Tibial artery (tissue), 4 donors: ENCODE measurements around the gene CORO1C.

Source experiments
- DNase-seq, 2 donors: peaks; one replicate each; pipeline ENCODE4 v3.0.0-alpha.2; 2019
- H3K27ac ChIP-seq, 2 donors: fragments of 200-600 bp; sonication (generic) in 1 of 2; 1 replicate in 1 of 2; 2 replicates in 1 of 2; pipeline ENCODE4 v1.5.1; 2018 to 2019; ENCODE audit warnings: mild to moderate bottlenecking in 1 of 2
- H3K27me3 ChIP-seq, 2 donors: fragments of 200-600 bp; sonication (generic) in 1 of 2; one replicate each; pipeline versions ENCODE4 v1.5.1 to v1.6.0; 2016 to 2019
- H3K36me3 ChIP-seq, 3 donors: fragments of 200-600 bp; sonication (generic) in 2 of 3; one replicate each; pipeline ENCODE4 v1.5.1; 2016 to 2019; ENCODE audit warnings: mild to moderate bottlenecking in 2 of 3
- H3K4me1 ChIP-seq, 4 donors: fragments of 200-600 bp; sonication (generic) in 2 of 4; 1 replicate in 3 of 4; 2 replicates in 1 of 4; pipeline ENCODE4 v1.5.1; 2016 to 2019
- H3K4me3 ChIP-seq, 2 donors: fragments of 200-600 bp; sonication (generic) in 1 of 2; 1 replicate in 1 of 2; 2 replicates in 1 of 2; pipeline ENCODE4 v1.5.1; 2018 to 2019; ENCODE audit warnings: mild to moderate bottlenecking in 2 of 2
- H3K9me3 ChIP-seq, 3 donors: fragments of 200-600 bp; sonication (generic) in 1 of 3; one replicate each; pipeline ENCODE4 v1.5.1; 2016 to 2019
- CTCF ChIP-seq, 2 experiments: fragments of 200-600 bp in 1 of 2; fragments of 450-650 bp in 1 of 2; IDR thresholded peaks; one replicate each; pipeline ENCODE4 v1.5.1; 2017 to 2019; ENCODE audit warnings: antibody characterized with exemption in 2 of 2, mild to moderate bottlenecking in 1 of 2, moderate library complexity in 1 of 2
- intact Hi-C: fragments of 100-400 bp; cut with DNase I; formaldehyde crosslinking; loops from one replicate; pipeline ENCODE4 v1.15.0; 2023; ENCODE audit warnings: low total_unique reads

The CORO1C gene

GRCh38 chr12:108668063-108668462 is 63.3 kb downstream of the CORO1C start:
- H3K9me3 ChIP-seq = no peaks in the 10 kb centered on the region
- H3K4me3 ChIP-seq = peak overlapping the region in 1 of 2 donors; percentile 2
- H3K36me3 ChIP-seq = no peaks in the 10 kb centered on the region
- intact Hi-C loops = loop anchor here (5.0 kb wide), 1 partner anchor 64 kb away; the partner anchor contains the start of gene CORO1C
- no peak for DNase-seq
- H3K4me1 ChIP-seq = peaks cover 6 to 80% (median 57%) of the 10 kb centered on the region in 4 donors
- peak overlapping the region; percentile 73 to 77 for H3K27ac ChIP-seq
- no peaks in the 10 kb centered on the region for H3K27me3 ChIP-seq
- no peak for TF ChIP-seq CTCF (IDR thresholded peaks at IDR 0.05)

- Histone ChIP-seq H3K27ac (peak overlapping the region; percentile 73 to 77), H3K36me3 (no peaks in the 10 kb centered on the region), H3K4me3 (no peak overlapping the region), H3K9me3 (no peaks in the 10 kb centered on the region), H3K4me1 (peaks cover 6 to 83% (median 57%) of the 10 kb centered on the region in 4 donors), H3K27me3 (no peaks in the 10 kb centered on the region)
- intact Hi-C loops = loop anchor here (5.0 kb wide), 1 partner anchor 65 kb away; the partner anchor contains the start of gene CORO1C
- TF ChIP-seq CTCF (IDR thresholded peaks at IDR 0.05) = no peak
- no peak for DNase-seq
Observed at GRCh38 chr12:108667349-108667748, 64.0 kb downstream of the CORO1C start.

- H3K4me3 ChIP-seq = no peak overlapping the region
- H3K27me3 ChIP-seq = no peaks in the 10 kb centered on the region
- no peaks in the 10 kb centered on the region for H3K9me3 ChIP-seq
- peak overlapping the region; percentile 73 to 77 for H3K27ac ChIP-seq
- H3K36me3 ChIP-seq = peaks cover 0 to 6% (median 6%) of the 10 kb centered on the region in 3 donors
- DNase-seq = peak in 1 of 2 donors; percentile 62
- intact Hi-C loops = loop anchor here (5.0 kb wide), 1 partner anchor 66 kb away; the partner anchor contains the start of gene CORO1C
- H3K4me1 ChIP-seq = peaks cover 6 to 83% (median 57%) of the 10 kb centered on the region in 4 donors
- TF ChIP-seq CTCF (IDR thresholded peaks at IDR 0.05) = no peak
Observed at GRCh38 chr12:108666401-108666881, 64.9 kb downstream of the CORO1C start.

GRCh38 chr12:108665608-108666202 is 65.6 kb downstream of the CORO1C start:
- Histone ChIP-seq H3K36me3 (peaks cover 0 to 8% (median 8%) of the 10 kb centered on the region in 3 donors), H3K9me3 (no peaks in the 10 kb centered on the region), H3K4me3 (no peak overlapping the region), H3K4me1 (peaks cover 6 to 79% (median 53%) of the 10 kb centered on the region in 4 donors), H3K27ac (peak overlapping the region; percentile 73 to 77), H3K27me3 (no peaks in the 10 kb centered on the region)
- DNase-seq = no peak
- intact Hi-C loops = loop anchor here (2.0 to 5.0 kb wide), 3 partner anchors 67 to 189 kb away; partner anchors contain the start of gene CORO1C
- no peak for TF ChIP-seq CTCF (IDR thresholded peaks at IDR 0.05)

- H3K4me3 ChIP-seq = peak overlapping the region in 1 of 2 donors; percentile 20
- intact Hi-C loops = loop anchor here (2.0 to 5.0 kb wide), 3 partner anchors 68 to 190 kb away; partner anchors contain the start of gene CORO1C
- peaks cover 0 to 12% (median 8%) of the 10 kb centered on the region in 3 donors for H3K36me3 ChIP-seq
- H3K27ac ChIP-seq = peak overlapping the region; percentile 73 to 77
- DNase-seq = peak; percentile 93 to 94
- H3K9me3 ChIP-seq = no peaks in the 10 kb centered on the region
- peaks cover 6 to 79% (median 55%) of the 10 kb centered on the region in 4 donors for H3K4me1 ChIP-seq
- peak; percentile 94 to 97 for TF ChIP-seq CTCF (IDR thresholded peaks at IDR 0.05)
- H3K27me3 ChIP-seq = no peaks in the 10 kb centered on the region
Observed at GRCh38 chr12:108664338-108665258, 66.7 kb downstream of the CORO1C start.
